GM12801 (cell line): Measurements from ENCODE around the gene BCKDHB.

Source experiments
- TF ChIP-seq, protein P1 (sequence below): IDR thresholded peaks from one replicate; pipeline ENCODE4 v1.5.1; 2011; ENCODE audit warnings: control low read depth; ENCODE audit not compliant: insufficient read length; ENCODE audit errors: extremely low read depth

Gene BCKDHB

DNA sequence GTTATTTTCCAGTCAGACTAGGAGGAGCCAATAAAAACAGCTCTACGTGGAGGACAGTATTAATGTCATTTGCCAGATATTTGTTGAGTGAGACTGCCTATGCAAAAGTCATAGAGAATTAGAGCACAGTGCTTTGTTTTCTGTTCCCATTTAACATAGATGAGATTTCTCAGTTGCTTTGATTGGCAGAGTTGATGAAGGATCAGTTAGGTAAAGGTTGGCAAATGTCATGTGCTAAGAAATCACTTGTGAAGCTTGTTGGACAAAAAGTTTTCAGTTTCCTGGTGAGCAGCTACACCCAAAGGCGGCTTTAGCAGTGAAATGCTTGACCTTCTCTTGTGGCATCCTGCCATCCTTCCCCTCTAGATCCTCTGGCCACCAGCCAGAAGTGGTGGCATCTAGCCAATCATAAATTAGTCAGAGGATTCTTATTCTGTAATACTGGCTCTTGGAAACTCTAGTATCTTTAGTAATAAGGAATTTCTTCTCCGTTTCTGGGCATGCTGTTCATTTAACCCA, 37.0 kb downstream of the BCKDHB start:
- TF ChIP-seq, protein P1, sequence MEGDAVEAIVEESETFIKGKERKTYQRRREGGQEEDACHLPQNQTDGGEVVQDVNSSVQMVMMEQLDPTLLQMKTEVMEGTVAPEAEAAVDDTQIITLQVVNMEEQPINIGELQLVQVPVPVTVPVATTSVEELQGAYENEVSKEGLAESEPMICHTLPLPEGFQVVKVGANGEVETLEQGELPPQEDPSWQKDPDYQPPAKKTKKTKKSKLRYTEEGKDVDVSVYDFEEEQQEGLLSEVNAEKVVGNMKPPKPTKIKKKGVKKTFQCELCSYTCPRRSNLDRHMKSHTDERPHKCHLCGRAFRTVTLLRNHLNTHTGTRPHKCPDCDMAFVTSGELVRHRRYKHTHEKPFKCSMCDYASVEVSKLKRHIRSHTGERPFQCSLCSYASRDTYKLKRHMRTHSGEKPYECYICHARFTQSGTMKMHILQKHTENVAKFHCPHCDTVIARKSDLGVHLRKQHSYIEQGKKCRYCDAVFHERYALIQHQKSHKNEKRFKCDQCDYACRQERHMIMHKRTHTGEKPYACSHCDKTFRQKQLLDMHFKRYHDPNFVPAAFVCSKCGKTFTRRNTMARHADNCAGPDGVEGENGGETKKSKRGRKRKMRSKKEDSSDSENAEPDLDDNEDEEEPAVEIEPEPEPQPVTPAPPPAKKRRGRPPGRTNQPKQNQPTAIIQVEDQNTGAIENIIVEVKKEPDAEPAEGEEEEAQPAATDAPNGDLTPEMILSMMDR = no peak

DNA sequence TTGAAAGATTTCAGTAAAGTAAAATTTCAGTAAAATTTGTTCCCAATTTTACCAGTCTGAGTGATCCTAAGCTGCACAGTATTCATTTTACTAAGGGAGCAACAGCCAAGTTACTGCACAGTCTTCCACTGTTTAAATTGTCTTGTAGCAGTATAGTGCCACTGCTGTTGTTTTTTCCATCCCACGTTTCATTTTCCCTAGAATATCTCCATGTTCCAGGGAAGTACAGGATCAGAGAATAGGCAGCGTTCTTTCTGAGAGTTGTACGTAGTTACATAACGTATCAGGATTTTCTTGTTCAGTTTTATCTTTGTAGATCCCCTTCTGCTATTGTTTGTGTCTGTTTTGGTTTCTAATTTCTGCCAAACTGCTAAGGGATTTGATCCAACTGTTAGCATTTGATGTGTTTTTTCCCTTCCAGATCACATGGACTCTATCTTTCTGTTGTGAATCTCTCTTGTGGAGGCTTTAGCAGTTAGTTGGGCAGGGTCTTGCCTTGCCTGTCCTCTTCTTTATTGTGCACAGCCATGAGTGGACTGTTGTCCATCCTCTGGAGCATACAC, 38.4 kb downstream of the BCKDHB start:
- TF ChIP-seq, protein P1 = no peak

DNA sequence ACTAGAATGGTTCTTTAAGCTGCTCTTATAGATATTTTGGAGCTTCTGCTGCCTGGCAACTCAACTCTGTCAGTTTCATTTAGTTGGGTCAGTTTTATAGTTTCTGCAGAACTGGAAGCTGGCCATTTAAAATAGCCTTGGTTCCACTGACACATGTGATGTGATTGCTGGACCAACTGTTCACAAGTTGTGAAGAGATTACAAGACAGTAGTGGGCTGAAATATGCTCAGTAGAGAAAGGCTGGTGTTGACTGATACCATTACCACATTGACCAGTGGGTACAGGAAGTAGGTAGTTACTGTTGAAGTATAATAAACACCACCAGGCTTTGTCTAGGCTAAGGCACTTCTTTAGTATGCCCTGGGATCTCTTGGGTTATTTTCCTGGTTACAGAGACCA, 39.0 kb downstream of the BCKDHB start:
- TF ChIP-seq, protein P1 = no peak

DNA sequence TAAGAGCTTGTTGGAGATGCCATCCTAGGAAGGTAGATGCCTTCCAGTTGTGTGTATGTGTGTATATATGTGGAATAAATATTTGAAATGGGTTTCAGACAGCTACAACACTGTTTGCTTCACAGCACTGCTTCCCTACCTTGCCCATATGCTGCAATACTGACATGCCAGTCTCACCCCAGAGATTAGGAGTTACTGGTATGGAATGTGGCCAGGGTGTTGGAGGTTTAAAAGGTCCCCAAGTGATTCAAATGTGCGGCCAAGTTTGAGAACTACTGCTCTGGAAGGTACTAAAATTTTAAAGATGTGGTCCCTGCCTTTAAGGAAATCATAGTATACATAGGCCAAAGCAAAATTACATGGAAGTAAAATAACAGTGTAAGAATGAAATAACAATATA, 39.5 kb downstream of the BCKDHB start:
- TF ChIP-seq, protein P1 = no peak

DNA sequence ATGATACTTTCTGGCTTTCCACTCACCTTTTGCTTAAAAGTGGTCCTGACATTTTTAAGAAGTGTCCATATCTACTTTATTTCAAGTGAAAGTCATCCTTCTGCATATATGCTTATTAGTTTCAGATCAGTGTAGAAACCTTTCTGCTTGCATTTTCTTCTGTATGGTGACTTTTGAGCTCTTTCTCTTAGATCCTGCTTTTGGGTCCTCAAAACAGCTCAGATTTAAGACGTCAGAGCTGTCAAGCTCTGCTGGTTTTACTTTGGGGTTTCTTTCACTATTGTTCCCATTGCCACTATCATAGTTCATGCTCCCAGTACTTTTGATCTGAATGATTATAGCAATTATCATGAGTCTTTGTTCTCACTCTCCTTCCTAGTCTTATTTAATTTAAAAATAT, 41.7 kb downstream of the BCKDHB start:
- TF ChIP-seq, protein P1 = no peak

DNA sequence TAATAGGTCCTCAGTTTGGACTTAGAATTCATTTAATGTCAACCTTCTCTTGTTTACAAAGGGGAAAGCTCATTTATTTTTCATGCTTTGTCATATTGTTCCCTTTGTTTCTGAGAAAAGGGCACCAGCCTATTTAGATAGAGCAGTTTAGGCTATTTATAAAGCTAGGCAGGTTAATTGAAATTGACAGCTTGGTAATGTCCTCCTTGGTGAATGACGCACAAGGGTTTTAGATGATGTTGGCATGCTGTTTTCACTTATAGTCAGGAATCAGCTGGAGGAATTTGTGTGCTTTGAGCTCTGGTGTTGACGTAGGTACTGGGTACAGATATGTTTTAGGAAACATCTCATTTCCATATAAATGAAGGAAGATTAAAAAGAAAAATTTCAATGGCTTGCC, 45.2 kb downstream of the BCKDHB start:
- TF ChIP-seq, protein P1 = no peak

DNA sequence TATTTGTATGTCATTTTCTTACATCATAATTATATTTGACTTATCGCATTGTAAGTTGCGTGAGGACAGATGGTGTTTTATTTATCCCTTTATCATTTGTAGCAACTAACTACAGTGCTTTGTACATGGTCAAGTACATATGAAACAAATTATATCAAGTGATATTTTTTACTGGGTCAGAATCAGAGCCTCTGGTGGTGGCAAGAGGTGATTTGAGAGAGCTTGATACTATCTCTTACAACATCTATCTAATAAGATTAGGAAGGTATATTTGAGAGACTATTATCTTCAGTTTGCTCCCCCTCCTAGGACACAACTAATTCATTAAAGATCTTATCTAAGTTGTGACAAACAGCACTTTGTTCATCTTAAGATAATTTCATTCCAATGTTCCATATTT, 47.7 kb downstream of the BCKDHB start:
- TF ChIP-seq, protein P1 = no peak
